Esophagus squamous epithelium (tissue), 5 donors: ENCODE results near the gene FBN3. TPM values are rescaled to one million over a fixed set of nuclear protein-coding genes. Genes with fewer than 3 reads are reported as not detected.

Experiments
- DNase-seq: peaks from one replicate; lab custom pipeline; 2025; lab: John Stamatoyannopoulos, UW
- H3K27ac ChIP-seq, 4 donors: fragments of 200-600 bp; sonication (generic); one replicate each; pipeline ENCODE4 v1.5.1; 2016 to 2019; ENCODE audit warnings: mild to moderate bottlenecking in 1 of 4
- H3K27me3 ChIP-seq, 4 donors: fragments of 200-600 bp; sonication (generic); 1 replicate in 3 of 4; 2 replicates in 1 of 4; pipeline versions ENCODE4 v1.5.1 to v1.6.0; 2017 to 2021; ENCODE audit warnings: antibody characterized with exemption in 1 of 4
- H3K36me3 ChIP-seq, 3 donors: fragments of 200-600 bp; sonication (generic); one replicate each; pipeline ENCODE4 v1.5.1; 2016 to 2019
- H3K4me1 ChIP-seq, 3 donors: fragments of 200-600 bp; sonication (generic); one replicate each; pipeline ENCODE4 v1.5.1; 2017 to 2019
- H3K4me3 ChIP-seq, 4 donors: fragments of 200-600 bp; sonication (generic); 1 replicate in 3 of 4; 2 replicates in 1 of 4; pipeline ENCODE4 v1.5.1; 2016 to 2019; ENCODE audit warnings: mild to moderate bottlenecking in 2 of 4, moderate library complexity in 1 of 4
- H3K9me3 ChIP-seq, 3 donors: fragments of 200-600 bp; sonication (generic); one replicate each; pipeline ENCODE4 v1.5.1; 2016 to 2019
- POLR2A ChIP-seq, 4 donors: fragments of 450-650 bp; IDR thresholded peaks; one replicate each; pipeline ENCODE4 v1.6.1; 2017; ENCODE audit warnings: antibody characterized with exemption in 4 of 4, mild to moderate bottlenecking in 4 of 4, moderate library complexity in 3 of 4
- WGBS, 2 donors: methylation state at CpG; one replicate each; pipeline ENCODE4 v1.1.5; 2018; 5-methylcytosine and 5-hydroxymethylcytosine counted together
- intact Hi-C: fragments of 100-400 bp; cut with DNase I; formaldehyde crosslinking; loops from one replicate; pipeline ENCODE4 v1.15.0; 2022
- total RNA-seq, 4 donors: library from RNA; depleted of rRNA; stranded (reverse); fragments of >200 nt; gene quantifications; one replicate each; pipeline ENCODE4 v1.1.0, GENCODE V29; 2016
- TF ChIP-seq, protein P1 (sequence below), 6 experiments: fragments of 450-650 bp in 4 of 6; fragments of 200-600 bp in 2 of 6; sonication (generic) in 2 of 6; IDR thresholded peaks; one replicate each; pipeline ENCODE4 v1.5.1; 2016 to 2019; ENCODE audit warnings: antibody characterized with exemption in 6 of 6, mild to moderate bottlenecking in 4 of 6, moderate library complexity in 4 of 6
- donor health status: DM: yes; HTN: yes; CAD: no.

Gene FBN3
- total RNA-seq, 4 donors from 2014 or later = 0.09 TPM; not detected in 3

DNA sequence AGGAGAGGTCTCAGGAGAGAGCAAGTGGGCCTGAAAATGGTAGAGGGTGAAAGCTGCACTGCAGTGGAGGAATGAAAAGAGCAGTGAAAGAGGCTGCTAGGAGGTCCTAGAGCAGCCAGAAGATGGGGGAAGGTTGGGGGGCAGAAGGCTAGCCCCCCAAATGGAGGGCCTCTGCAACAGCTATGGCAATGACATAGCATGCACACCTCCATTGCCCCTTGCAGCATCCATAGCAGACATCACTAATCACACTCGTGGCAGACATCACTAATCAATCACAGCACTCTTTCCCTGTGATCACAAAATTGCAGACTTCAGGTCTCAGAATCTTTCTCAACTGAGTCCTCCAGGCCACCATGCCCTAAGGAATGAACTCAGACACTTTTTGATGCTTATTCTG, 74.9 kb downstream of the FBN3 start:
- H3K9me3 ChIP-seq = peaks cover 0 to 19% (median 11%) of the 10 kb centered on the region in 3 donors
- no peaks in the 10 kb centered on the region for H3K36me3 ChIP-seq
- no peaks in the 10 kb centered on the region for H3K27me3 ChIP-seq
- TF ChIP-seq, protein P1, sequence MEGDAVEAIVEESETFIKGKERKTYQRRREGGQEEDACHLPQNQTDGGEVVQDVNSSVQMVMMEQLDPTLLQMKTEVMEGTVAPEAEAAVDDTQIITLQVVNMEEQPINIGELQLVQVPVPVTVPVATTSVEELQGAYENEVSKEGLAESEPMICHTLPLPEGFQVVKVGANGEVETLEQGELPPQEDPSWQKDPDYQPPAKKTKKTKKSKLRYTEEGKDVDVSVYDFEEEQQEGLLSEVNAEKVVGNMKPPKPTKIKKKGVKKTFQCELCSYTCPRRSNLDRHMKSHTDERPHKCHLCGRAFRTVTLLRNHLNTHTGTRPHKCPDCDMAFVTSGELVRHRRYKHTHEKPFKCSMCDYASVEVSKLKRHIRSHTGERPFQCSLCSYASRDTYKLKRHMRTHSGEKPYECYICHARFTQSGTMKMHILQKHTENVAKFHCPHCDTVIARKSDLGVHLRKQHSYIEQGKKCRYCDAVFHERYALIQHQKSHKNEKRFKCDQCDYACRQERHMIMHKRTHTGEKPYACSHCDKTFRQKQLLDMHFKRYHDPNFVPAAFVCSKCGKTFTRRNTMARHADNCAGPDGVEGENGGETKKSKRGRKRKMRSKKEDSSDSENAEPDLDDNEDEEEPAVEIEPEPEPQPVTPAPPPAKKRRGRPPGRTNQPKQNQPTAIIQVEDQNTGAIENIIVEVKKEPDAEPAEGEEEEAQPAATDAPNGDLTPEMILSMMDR (IDR thresholded peaks at IDR 0.05) = no peak
- TF ChIP-seq POLR2A (IDR thresholded peaks at IDR 0.05) = no peak
- H3K4me1 ChIP-seq = no peaks in the 10 kb centered on the region
- no peak overlapping the region for H3K4me3 ChIP-seq
- DNase-seq = no peak
- no peak overlapping the region for H3K27ac ChIP-seq
- intact Hi-C loops = no loop called here
- 75 to 85% methylated on average over 1 of the region's 1 CpG for WGBS, 2 donors

GRCh38 chr19:8071912-8072311, 77.5 kb downstream of the FBN3 start:
- H3K36me3 ChIP-seq = no peaks in the 10 kb centered on the region
- H3K4me1 ChIP-seq = no peaks in the 10 kb centered on the region
- intact Hi-C loops = no loop called here
- DNase-seq = no peak
- 60 to 79% methylated on average over 1 to 4 of the region's 15 CpGs for WGBS, 2 donors
- no peak overlapping the region for H3K27ac ChIP-seq
- TF ChIP-seq, protein P1 (IDR thresholded peaks at IDR 0.05) = no peak
- TF ChIP-seq POLR2A (IDR thresholded peaks at IDR 0.05) = no peak
- no peak overlapping the region for H3K4me3 ChIP-seq
- H3K9me3 ChIP-seq = peaks cover 0 to 25% (median 14%) of the 10 kb centered on the region in 3 donors
- no peaks in the 10 kb centered on the region for H3K27me3 ChIP-seq

DNA sequence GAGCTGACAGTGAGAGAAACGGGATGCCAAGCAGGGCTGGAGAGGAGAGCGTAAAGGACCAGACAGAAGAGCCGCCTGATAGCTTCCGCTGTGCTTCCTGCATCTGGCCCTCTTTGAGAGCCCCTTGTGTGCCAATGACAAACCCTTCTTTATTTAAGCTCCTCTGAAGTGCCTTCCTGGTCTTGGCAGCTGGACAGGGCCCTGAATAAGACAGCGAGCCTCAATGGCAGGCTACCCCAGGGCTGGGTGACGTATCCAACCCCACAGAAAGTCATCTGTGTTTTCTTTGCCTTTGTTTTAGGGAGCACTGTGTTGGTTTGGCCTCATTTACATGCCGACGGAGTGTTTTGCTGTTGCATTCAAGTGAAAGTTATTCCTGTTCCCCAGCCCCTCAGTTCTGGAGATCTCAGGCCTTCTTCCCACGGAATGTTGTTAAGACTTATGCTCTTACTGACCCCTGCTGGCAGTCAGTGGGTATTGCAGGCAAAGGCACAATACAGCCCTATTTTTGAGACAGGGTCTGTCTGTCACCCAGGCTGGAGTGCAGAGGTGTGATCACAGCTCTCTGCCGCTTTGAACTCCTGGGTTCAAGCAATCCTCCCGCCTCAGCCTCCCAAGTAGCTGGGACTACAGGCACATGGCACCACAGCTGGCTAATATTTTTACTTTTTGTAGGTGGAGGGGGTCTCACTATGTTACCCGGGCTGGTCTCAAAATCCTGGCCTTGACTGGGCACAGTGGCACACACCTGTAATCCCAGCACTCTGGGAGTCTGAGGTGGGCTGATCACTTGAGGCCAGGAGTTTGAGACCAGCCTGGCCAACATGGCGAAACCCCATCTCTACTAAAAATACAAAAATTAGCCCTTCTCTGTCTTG, 80.1 kb downstream of the FBN3 start:
- Histone ChIP-seq H3K9me3 (peaks cover 0 to 21% (median 14%) of the 10 kb centered on the region in 3 donors), H3K27me3 (no peaks in the 10 kb centered on the region), H3K27ac (no peak overlapping the region), H3K4me1 (no peaks in the 10 kb centered on the region), H3K4me3 (no peak overlapping the region), H3K36me3 (no peaks in the 10 kb centered on the region)
- DNase-seq = no peak
- 69 to 72% methylated on average over 7 to 12 of the region's 13 CpGs for WGBS, 2 donors
- intact Hi-C loops = no loop called here
- TF ChIP-seq, protein P1 (IDR thresholded peaks at IDR 0.05) = peak in 3 of 6 experiments; percentile 16 to 61 (median 34)
- TF ChIP-seq POLR2A (IDR thresholded peaks at IDR 0.05) = no peak

DNA sequence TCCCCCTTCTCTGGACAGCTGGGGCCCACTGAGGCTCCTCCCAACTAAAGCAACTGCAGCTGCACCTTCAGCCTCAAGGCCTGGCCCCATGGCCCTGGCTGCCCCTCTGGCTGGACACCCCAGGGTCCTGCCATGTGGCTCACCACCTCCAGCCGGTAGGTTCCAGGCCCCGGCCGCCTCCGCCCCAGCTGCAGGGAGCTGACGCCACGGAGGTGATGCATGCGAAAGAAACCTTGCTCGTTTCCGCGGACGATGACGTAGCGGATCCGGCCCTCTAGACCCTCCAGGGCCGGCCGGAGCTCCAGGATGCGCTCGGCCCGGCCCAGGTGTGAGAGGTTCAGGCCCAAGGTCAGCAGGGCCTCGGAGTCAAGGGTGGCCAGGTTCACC, 83.5 kb downstream of the FBN3 start:
- 80 to 97% methylated on average over 1 to 6 of the region's 20 CpGs for WGBS, 2 donors
- no peak overlapping the region for H3K27ac ChIP-seq
- H3K27me3 ChIP-seq = no peaks in the 10 kb centered on the region
- H3K4me3 ChIP-seq = no peak overlapping the region
- H3K4me1 ChIP-seq = no peaks in the 10 kb centered on the region
- H3K36me3 ChIP-seq = no peaks in the 10 kb centered on the region
- intact Hi-C loops = no loop called here
- DNase-seq = no peak
- TF ChIP-seq, protein P1 (IDR thresholded peaks at IDR 0.05) = no peak
- no peak for TF ChIP-seq POLR2A (IDR thresholded peaks at IDR 0.05)
- peaks cover 0 to 18% (median 14%) of the 10 kb centered on the region in 3 donors for H3K9me3 ChIP-seq
